ENCODE results near the gene AGPAT3.

DNA sequence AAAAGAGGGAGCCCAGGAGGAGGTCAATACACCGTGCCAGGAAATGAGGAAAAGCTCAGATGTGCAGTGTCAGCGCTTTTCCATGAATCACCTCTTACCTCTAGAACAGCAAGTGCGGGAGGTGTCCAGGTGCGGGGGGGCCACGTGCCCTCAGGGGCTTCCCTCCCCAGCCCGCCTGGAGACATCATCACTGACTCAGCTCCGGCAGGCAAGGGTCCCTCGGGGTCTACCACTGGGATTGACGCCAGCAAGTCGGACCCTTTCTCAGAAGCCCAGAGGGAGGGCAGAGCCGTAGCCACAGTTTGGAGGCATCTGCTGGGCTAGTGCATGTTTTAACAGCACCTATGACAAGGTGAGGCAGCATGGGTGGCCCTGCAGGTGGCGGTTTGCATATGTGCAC lies 79.7 kb downstream of the AGPAT3 start:
- no peak for TF ChIP-seq EP300 (IDR thresholded peaks at IDR 0.05)
- TF ChIP-seq CTCF (IDR thresholded peaks at IDR 0.05): no peak

Data from esophagus muscularis mucosa (tissue), 3 donors.